ENCODE results near the gene HSPA12B. TPM values are rescaled to one million over a fixed set of nuclear protein-coding genes. Genes with fewer than 3 reads are reported as not detected.
"Not testable (repeated sequence)": the region's sequence is repeated elsewhere in the genome, so short reads cannot be mapped to it uniquely, and the experiment has no call there.

Gene HSPA12B
- total RNA-seq, 1 donor from 2014 or later, result 0.44 TPM

- TF ChIP-seq CTCF (IDR thresholded peaks at IDR 0.05; ENCODE audit: partially characterized antibody, unreplicated experiment), result peak; percentile 75
- peak within 1 kb of the TSS; percentile 82 for H3K27ac Mint-ChIP-seq (ENCODE audit: unreplicated experiment)
Observed at GRCh38 chr20:3786665-3787323, 54.3 kb downstream of the HSPA12B start, which contains the start of gene CENPB. Gene CENPB (minus strand): TSS chr20:3786740. CDS start chr20:3786483, 257 bp downstream.

GRCh38 chr20:3787324-3788014 lies 55.0 kb downstream of the HSPA12B start:
- peak overlapping the region; percentile 61 for H3K4me3 Mint-ChIP-seq (ENCODE audit: unreplicated experiment)
- peaks cover 4% of the 10 kb centered on the region for H3K27me3 Mint-ChIP-seq (ENCODE audit: unreplicated experiment)

More at GRCh38 chr20:3786665-3787323, 54.3 kb downstream of the HSPA12B start, which contains the start of gene CENPB:
- H3K4me1 Mint-ChIP-seq (ENCODE audit: low read depth, unreplicated experiment), result peaks cover 5% of the 10 kb centered on the region
- peak within 1 kb of the TSS; percentile 89 for H3K4me3 Mint-ChIP-seq (ENCODE audit: unreplicated experiment)
- no peaks in the 10 kb centered on the region for H3K36me3 Mint-ChIP-seq (ENCODE audit: unreplicated experiment)
- H3K27me3 Mint-ChIP-seq (ENCODE audit: unreplicated experiment), result peaks cover 4% of the 10 kb centered on the region
- DNase-seq, result peak; percentile 97
- peaks cover 2% of the 10 kb centered on the region for H3K9me3 Mint-ChIP-seq (ENCODE audit: unreplicated experiment)

GRCh38 chr20:3788685-3789155 lies 56.2 kb downstream of the HSPA12B start:
- H3K4me3 Mint-ChIP-seq (ENCODE audit: unreplicated experiment), result peak overlapping the region; percentile 37

More at GRCh38 chr20:3787324-3788014, 55.0 kb downstream of the HSPA12B start:
- Mint-ChIP-seq H3K9me3 (ENCODE audit: unreplicated experiment) (peaks cover 2% of the 10 kb centered on the region), H3K36me3 (ENCODE audit: unreplicated experiment) (no peaks in the 10 kb centered on the region), H3K4me1 (ENCODE audit: low read depth, unreplicated experiment) (peaks cover 5% of the 10 kb centered on the region), H3K27ac (ENCODE audit: unreplicated experiment) (no peak overlapping the region)
- no peak for TF ChIP-seq CTCF (IDR thresholded peaks at IDR 0.05; ENCODE audit: partially characterized antibody, unreplicated experiment)
- DNase-seq, result no peak

GRCh38 chr20:3789201-3789600 lies 56.7 kb downstream of the HSPA12B start:
- not testable (repeated sequence) for H3K27me3 Mint-ChIP-seq (ENCODE audit: unreplicated experiment); H3K9me3 Mint-ChIP-seq (ENCODE audit: unreplicated experiment); H3K36me3 Mint-ChIP-seq (ENCODE audit: unreplicated experiment); DNase-seq; H3K27ac Mint-ChIP-seq (ENCODE audit: unreplicated experiment); H3K4me3 Mint-ChIP-seq (ENCODE audit: unreplicated experiment); H3K4me1 Mint-ChIP-seq (ENCODE audit: low read depth, unreplicated experiment)

More at GRCh38 chr20:3788685-3789155, 56.2 kb downstream of the HSPA12B start:
- H3K4me1 Mint-ChIP-seq (ENCODE audit: low read depth, unreplicated experiment), result peaks cover 5% of the 10 kb centered on the region
- H3K9me3 Mint-ChIP-seq (ENCODE audit: unreplicated experiment), result peaks cover 2% of the 10 kb centered on the region
- H3K27ac Mint-ChIP-seq (ENCODE audit: unreplicated experiment), result no peak overlapping the region
- H3K27me3 Mint-ChIP-seq (ENCODE audit: unreplicated experiment), result peaks cover 4% of the 10 kb centered on the region
- TF ChIP-seq CTCF (IDR thresholded peaks at IDR 0.05; ENCODE audit: partially characterized antibody, unreplicated experiment), result no peak
- H3K36me3 Mint-ChIP-seq (ENCODE audit: unreplicated experiment), result no peaks in the 10 kb centered on the region
- DNase-seq, result no peak

- not testable (repeated sequence) for H3K27ac Mint-ChIP-seq (ENCODE audit: unreplicated experiment); DNase-seq; H3K27me3 Mint-ChIP-seq (ENCODE audit: unreplicated experiment); H3K9me3 Mint-ChIP-seq (ENCODE audit: unreplicated experiment); H3K36me3 Mint-ChIP-seq (ENCODE audit: unreplicated experiment); H3K4me3 Mint-ChIP-seq (ENCODE audit: unreplicated experiment)
- H3K4me1 Mint-ChIP-seq (ENCODE audit: low read depth, unreplicated experiment), result peaks cover 12% of the 10 kb centered on the region
Observed at GRCh38 chr20:3794168-3794567, 61.7 kb downstream of the HSPA12B start.
